ENCODE results near the gene SCN5A. TPM values are rescaled to one million over a fixed set of nuclear protein-coding genes. Genes with fewer than 3 reads are reported as not detected.

The SCN5A gene
- total and polyA plus RNA-seq, 3 donors from 2014 or later = 0.63 to 0.99 (median 0.73) TPM

DNA sequence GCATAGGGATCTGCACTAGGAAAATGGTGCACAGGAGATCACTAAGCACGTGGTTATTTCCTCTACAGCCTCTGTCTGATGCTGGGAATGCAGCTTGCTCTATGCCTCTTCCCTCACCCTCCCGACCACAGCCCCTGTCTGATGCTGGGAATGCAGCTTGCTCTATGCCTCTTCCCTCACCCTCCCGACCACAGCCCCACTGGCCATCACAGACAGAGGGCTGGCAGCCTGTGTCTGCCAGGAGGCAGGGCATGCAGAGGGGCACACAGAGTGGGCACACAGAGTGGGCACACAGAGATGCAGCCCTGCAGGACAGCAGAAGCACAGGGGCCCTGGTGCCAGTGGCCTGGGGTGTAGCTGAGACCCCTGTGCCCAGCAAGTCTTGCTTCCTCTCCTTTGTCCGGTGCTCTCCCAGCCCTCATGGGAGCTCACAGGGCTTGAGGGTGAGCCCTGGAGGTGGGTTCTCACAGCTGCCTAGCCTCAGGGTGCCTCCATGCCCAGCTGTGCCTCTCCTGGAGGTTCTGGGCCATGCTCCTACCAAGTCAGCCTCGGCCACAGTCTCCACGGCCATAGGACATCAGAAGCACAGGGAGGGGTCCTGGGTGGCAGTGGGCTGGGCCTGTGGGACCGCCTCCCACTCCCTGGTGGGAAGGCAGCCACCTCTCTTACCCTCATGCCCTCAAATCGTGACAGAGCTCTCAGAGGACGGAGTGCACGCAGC lies 87.6 kb downstream of the SCN5A start:
- no peak overlapping the region for H3K4me3 ChIP-seq
- intact Hi-C loops (cut with DNase I; ENCODE audit: low total_unique reads) = no loop called here
- H3K27ac ChIP-seq = no peak overlapping the region
- 80 to 83% methylated on average over 5 to 10 of the region's 10 CpGs for WGBS, 2 donors
- TF ChIP-seq, protein P1, sequence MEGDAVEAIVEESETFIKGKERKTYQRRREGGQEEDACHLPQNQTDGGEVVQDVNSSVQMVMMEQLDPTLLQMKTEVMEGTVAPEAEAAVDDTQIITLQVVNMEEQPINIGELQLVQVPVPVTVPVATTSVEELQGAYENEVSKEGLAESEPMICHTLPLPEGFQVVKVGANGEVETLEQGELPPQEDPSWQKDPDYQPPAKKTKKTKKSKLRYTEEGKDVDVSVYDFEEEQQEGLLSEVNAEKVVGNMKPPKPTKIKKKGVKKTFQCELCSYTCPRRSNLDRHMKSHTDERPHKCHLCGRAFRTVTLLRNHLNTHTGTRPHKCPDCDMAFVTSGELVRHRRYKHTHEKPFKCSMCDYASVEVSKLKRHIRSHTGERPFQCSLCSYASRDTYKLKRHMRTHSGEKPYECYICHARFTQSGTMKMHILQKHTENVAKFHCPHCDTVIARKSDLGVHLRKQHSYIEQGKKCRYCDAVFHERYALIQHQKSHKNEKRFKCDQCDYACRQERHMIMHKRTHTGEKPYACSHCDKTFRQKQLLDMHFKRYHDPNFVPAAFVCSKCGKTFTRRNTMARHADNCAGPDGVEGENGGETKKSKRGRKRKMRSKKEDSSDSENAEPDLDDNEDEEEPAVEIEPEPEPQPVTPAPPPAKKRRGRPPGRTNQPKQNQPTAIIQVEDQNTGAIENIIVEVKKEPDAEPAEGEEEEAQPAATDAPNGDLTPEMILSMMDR (IDR thresholded peaks at IDR 0.05) = no peak
- no peak for TF ChIP-seq POLR2A (IDR thresholded peaks at IDR 0.05)
- no peaks in the 10 kb centered on the region for H3K4me1 ChIP-seq
- no peaks in the 10 kb centered on the region for H3K27me3 ChIP-seq
- no peaks in the 10 kb centered on the region for H3K36me3 ChIP-seq (ENCODE audit: low read depth, missing control alignments)
- no peaks in the 10 kb centered on the region for H3K9me3 ChIP-seq
- DNase-seq = no peak

DNA sequence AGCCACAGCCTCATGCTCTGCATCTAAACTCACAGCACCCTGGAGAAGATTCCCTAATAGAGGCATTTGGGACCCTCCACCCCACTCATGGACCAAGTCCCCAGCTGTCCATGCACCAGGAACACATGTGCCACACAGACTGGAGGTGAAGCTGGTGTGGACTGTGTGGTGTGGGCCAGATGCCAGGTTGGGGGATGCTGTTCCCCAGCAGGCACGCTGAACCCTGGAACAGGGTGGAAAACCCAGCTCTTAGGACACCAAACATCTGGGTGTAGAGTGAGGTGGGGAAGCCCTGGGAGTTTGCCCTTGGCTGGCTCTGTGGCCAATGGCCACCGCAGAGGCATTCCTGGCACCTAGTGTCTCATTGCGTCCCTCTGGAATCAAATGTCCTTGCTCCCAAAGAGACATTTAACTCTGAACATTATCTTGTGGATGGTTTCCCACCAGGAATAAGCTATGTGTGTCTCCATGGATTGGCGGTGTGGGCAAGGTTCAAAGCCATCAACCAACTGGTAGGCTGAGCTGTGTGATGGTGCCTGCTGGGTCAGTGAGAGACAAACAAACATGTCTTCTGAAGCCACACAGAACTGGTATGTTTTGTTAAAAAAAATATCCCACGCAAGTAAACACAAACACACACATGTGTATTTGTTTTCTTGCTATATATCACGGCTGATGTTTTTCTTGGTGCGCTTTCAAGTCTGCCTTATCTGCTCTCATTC lies 88.3 kb downstream of the SCN5A start:
- Histone ChIP-seq H3K27me3 (no peaks in the 10 kb centered on the region), H3K4me3 (no peak overlapping the region), H3K36me3 (ENCODE audit: low read depth, missing control alignments) (no peaks in the 10 kb centered on the region), H3K27ac (no peak overlapping the region), H3K9me3 (no peaks in the 10 kb centered on the region), H3K4me1 (no peaks in the 10 kb centered on the region)
- no peak for DNase-seq
- intact Hi-C loops (cut with DNase I; ENCODE audit: low total_unique reads) = no loop called here
- no peak for TF ChIP-seq POLR2A (IDR thresholded peaks at IDR 0.05)
- TF ChIP-seq, protein P1 (IDR thresholded peaks at IDR 0.05) = no peak
- 85 to 92% methylated on average over 5 to 7 of the region's 7 CpGs for WGBS, 2 donors

DNA sequence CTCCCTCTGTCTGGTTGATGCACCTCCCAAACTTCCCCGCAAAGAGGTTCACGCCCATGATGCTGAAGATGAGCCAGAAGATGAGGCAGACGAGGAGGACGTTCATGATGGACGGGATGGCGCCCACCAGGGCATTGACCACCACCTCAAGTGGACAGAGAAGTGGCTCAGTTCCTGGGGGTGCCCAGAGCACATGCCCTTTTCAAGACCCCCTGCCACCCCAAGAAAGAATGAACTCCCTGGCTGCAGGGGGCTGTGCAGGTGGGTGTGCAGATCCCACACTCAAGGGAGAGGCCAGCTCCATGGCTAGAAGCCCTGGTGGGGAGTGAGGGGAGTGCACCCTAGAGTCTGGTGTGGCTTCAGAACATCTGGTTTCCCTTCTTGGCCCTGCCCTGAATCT lies 89.2 kb downstream of the SCN5A start:
- intact Hi-C loops (cut with DNase I; ENCODE audit: low total_unique reads) = no loop called here
- Histone ChIP-seq H3K36me3 (ENCODE audit: low read depth, missing control alignments) (no peaks in the 10 kb centered on the region), H3K9me3 (no peaks in the 10 kb centered on the region), H3K4me3 (no peak overlapping the region), H3K27me3 (no peaks in the 10 kb centered on the region), H3K4me1 (no peaks in the 10 kb centered on the region), H3K27ac (no peak overlapping the region)
- WGBS, 2 donors = 92 to 96% methylated on average over 6 of the region's 6 CpGs
- DNase-seq = no peak
- TF ChIP-seq, protein P1 (IDR thresholded peaks at IDR 0.05) = no peak
- no peak for TF ChIP-seq POLR2A (IDR thresholded peaks at IDR 0.05)

DNA sequence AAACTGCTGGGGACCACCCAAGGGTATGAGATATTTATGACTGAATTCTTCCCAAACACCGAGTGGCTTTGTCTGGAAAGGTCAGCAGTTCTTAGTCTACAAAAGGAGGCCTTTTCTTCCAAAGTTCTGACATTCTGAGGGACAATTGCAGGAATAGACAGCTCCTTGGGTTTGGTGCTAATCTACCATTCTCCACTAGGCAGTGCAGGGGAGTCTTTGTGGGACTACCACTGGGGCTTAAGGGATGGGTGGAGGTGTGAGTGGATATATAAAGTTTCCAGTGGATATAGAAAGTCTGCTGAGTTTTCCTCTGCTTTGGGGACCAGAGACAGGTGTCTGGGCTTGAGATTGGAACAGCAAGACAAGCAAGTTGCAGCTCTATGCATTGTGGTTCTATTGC lies 90.6 kb downstream of the SCN5A start:
- 57 to 62% methylated on average over 1 of the region's 1 CpG for WGBS, 2 donors
- H3K36me3 ChIP-seq (ENCODE audit: low read depth, missing control alignments) = no peaks in the 10 kb centered on the region
- no peak overlapping the region for H3K27ac ChIP-seq
- no peaks in the 10 kb centered on the region for H3K9me3 ChIP-seq
- no peak for TF ChIP-seq POLR2A (IDR thresholded peaks at IDR 0.05)
- TF ChIP-seq, protein P1 (IDR thresholded peaks at IDR 0.05) = no peak
- no peak for DNase-seq
- no peaks in the 10 kb centered on the region for H3K27me3 ChIP-seq
- H3K4me1 ChIP-seq = no peaks in the 10 kb centered on the region
- H3K4me3 ChIP-seq = no peak overlapping the region
- intact Hi-C loops (cut with DNase I; ENCODE audit: low total_unique reads) = no loop called here
